Stomach (tissue), 9 donors: ENCODE results near the gene KDM5B. TPM values are rescaled to one million over a fixed set of nuclear protein-coding genes. Genes with fewer than 3 reads are reported as not detected.

Source experiments
- DNase-seq, 2 donors: peaks; one replicate each; pipeline versions ENCODE4 v3.0.0 to v3.0.0-alpha.2; 2013 to 2019
- H3K27ac ChIP-seq, 5 donors: fragments of 200-600 bp in 4 of 5; sonication (generic) in 4 of 5; one replicate each; pipeline ENCODE4 v1.5.1; 2013 to 2019; ENCODE audit warnings: mild to moderate bottlenecking in 1 of 5, moderate library complexity in 1 of 5
- H3K27me3 ChIP-seq, 3 donors: fragments of 200-600 bp; sonication (generic); one replicate each; pipeline ENCODE4 v1.5.1; 2017 to 2019; ENCODE audit warnings: mixed run types in 1 of 3
- H3K36me3 ChIP-seq, 4 donors: fragments of 200-600 bp; sonication (generic); 1 replicate in 3 of 4; 2 replicates in 1 of 4; pipeline ENCODE4 v1.5.1; 2016 to 2019
- H3K4me1 ChIP-seq, 4 donors: fragments of 200-600 bp; sonication (generic); one replicate each; pipeline ENCODE4 v1.5.1; 2016 to 2019
- H3K4me3 ChIP-seq, 4 donors: fragments of 200-600 bp; sonication (generic) in 3 of 4; one replicate each; pipeline ENCODE4 v1.5.1; 2016 to 2019; ENCODE audit warnings: mild to moderate bottlenecking in 1 of 4
- H3K9me3 ChIP-seq, 4 donors: fragments of 200-600 bp; sonication (generic); one replicate each; pipeline ENCODE4 v1.5.1; 2016 to 2019
- CTCF ChIP-seq, 7 experiments: fragments of 450-650 bp in 4 of 7; fragments of 200-600 bp in 3 of 7; sonication (generic) in 3 of 7; IDR thresholded peaks; one replicate each; pipeline ENCODE4 v1.5.1; 2016 to 2019; ENCODE audit warnings: antibody characterized with exemption in 7 of 7, control low read depth in 2 of 7, mild to moderate bottlenecking in 1 of 7
- WGBS, 5 donors: extraction: QIAGEN DNeasy Blood & Tissue Kit in 3 of 5; methylation state at CpG; one replicate each; pipeline versions ENCODE4 v1.1.5 to v1.1.7; 2013 to 2018; 5-methylcytosine and 5-hydroxymethylcytosine counted together
- intact Hi-C: fragments of 100-400 bp; cut with DNase I; formaldehyde crosslinking; loops from one replicate; pipeline ENCODE4 v1.15.1; 2023; ENCODE audit warnings: low total_unique reads
- polyA plus RNA-seq, 3 donors: library from polyadenylated mRNA; stranded (reverse); fragments of 200-250 nt; gene quantifications; one replicate each; pipeline ENCODE4 v1.2.3, GENCODE V29; 2013
- small RNA-seq, 4 donors: library from RNA; depleted of rRNA; stranded (forward); fragments of <200 nt; gene quantifications; one replicate each; pipeline ENCODE3, GENCODE V24; 2016
- total RNA-seq, 5 donors: library from RNA; depleted of rRNA; stranded (reverse); fragments of >200 nt; gene quantifications; one replicate each; pipeline versions ENCODE4 v1.1.0 to v1.2.3, GENCODE V29; 2014 to 2016
- donor health status: healthy with polysubstance abuse.
- donor health status: Bipolar disorder and iron deficiency.
- donor health status: healthy.

The KDM5B gene
- total and polyA plus RNA-seq, 8 donors: 6.5 to 229 (median 52.8) TPM

GRCh38 chr1:202677433-202677832 lies 130.8 kb downstream of the KDM5B start:
- intact Hi-C loops: no loop called here
- 77 to 91% (median 88%) methylated on average over 2 of the region's 2 CpGs for WGBS, 5 donors
- H3K4me3 ChIP-seq: no peak overlapping the region

More at GRCh38 chr1:202677433-202677832, 130.8 kb downstream of the KDM5B start:
- H3K36me3 ChIP-seq: no peaks in the 10 kb centered on the region
- H3K27me3 ChIP-seq: peaks cover 0 to 50% (median 0%) of the 10 kb centered on the region in 3 donors
- H3K27ac ChIP-seq: no peak overlapping the region
- no peak for TF ChIP-seq CTCF (IDR thresholded peaks at IDR 0.05)
- H3K9me3 ChIP-seq: peaks cover 0 to 13% (median 8%) of the 10 kb centered on the region in 4 donors
- no peaks in the 10 kb centered on the region for H3K4me1 ChIP-seq
- no peak for DNase-seq

Small RNAs within 50 kb of the gene (small RNA-seq; reads per million reads assigned to genes)
- gene AC098934.3: 0 reads per million in 4 donors

Other genes with a start within 250 kb of the KDM5B start
- gene SYT2, start 98.0 kb downstream of the KDM5B start, total RNA-seq: under 1 TPM in 2 of 5 donors, not detected in 3; 0.18 to 0.29 TPM
- not detected for gene SYT2, start 98.0 kb downstream of the KDM5B start, polyA plus RNA-seq
- gene PCAT6, start 2.5 kb upstream of the KDM5B start, total RNA-seq: not detected
- 1 to 10 TPM; 1.2 to 3.9 (median 2.7) TPM for gene PCAT6, start 2.5 kb upstream of the KDM5B start, polyA plus RNA-seq
- 1 to 10 TPM in 2 of 5 donors, under 1 TPM in 1, not detected in 2; 0.45 to 5.1 (median 4.2) TPM for gene RABIF, start 80.7 kb upstream of the KDM5B start, total RNA-seq
- 1 to 10 TPM; 4.9 to 9.1 (median 6.1) TPM for gene RABIF, start 80.7 kb upstream of the KDM5B start, polyA plus RNA-seq
- 10 to 100 TPM; 15.4 to 97.3 (median 29.2) TPM for gene KLHL12, start 118.8 kb upstream of the KDM5B start, total RNA-seq
- gene KLHL12, start 118.8 kb upstream of the KDM5B start, polyA plus RNA-seq: 10 to 100 TPM; 10.4 to 13.0 (median 12.5) TPM
- gene ADIPOR1, start 149.9 kb upstream of the KDM5B start, total RNA-seq: 100 to 1,000 TPM in 1 of 5 donors, 10 to 100 TPM in 4; 46.1 to 112 (median 70.6) TPM
- 10 to 100 TPM; 55.8 to 69.7 (median 60.5) TPM for gene ADIPOR1, start 149.9 kb upstream of the KDM5B start, polyA plus RNA-seq
- gene CYB5R1, start 158.8 kb upstream of the KDM5B start, total RNA-seq: 10 to 100 TPM; 17.7 to 89.8 (median 49.6) TPM
- 10 to 100 TPM; 38.6 to 54.0 (median 45.1) TPM for gene CYB5R1, start 158.8 kb upstream of the KDM5B start, polyA plus RNA-seq
- gene TMEM183A, start 199.0 kb upstream of the KDM5B start, total RNA-seq: 100 to 1,000 TPM in 2 of 5 donors, 10 to 100 TPM in 3; 33.3 to 177 (median 77.2) TPM
- gene TMEM183A, start 199.0 kb upstream of the KDM5B start, polyA plus RNA-seq: 10 to 100 TPM; 36.0 to 60.5 (median 52.1) TPM
- 1 to 10 TPM in 2 of 5 donors, under 1 TPM in 2, not detected in 1; 0.29 to 2.2 (median 1.2) TPM for gene PPFIA4, start 218.1 kb upstream of the KDM5B start, total RNA-seq
- under 1 TPM; 0.31 to 0.95 (median 0.37) TPM for gene PPFIA4, start 218.1 kb upstream of the KDM5B start, polyA plus RNA-seq